Measurements from ENCODE around the gene CRTC3.
"Not testable (repeated sequence)": the region's sequence is repeated elsewhere in the genome, so short reads cannot be mapped to it uniquely, and the experiment has no call there.

CRTC3 gene

GRCh38 chr15:90609242-90610180 lies 79.8 kb downstream of the CRTC3 start:
- H3K27ac Mint-ChIP-seq = peak overlapping the region in 1 of 2 donors; percentile 55
- H3K27me3 Mint-ChIP-seq = no peaks in the 10 kb centered on the region
- H3K4me3 Mint-ChIP-seq = no peak overlapping the region

GRCh38 chr15:90610190-90610589 lies 80.5 kb downstream of the CRTC3 start:
- Mint-ChIP-seq H3K4me3 (no peak overlapping the region), H3K9me3 (no peaks in the 10 kb centered on the region), H3K27me3 (no peaks in the 10 kb centered on the region), H3K27ac (no peak overlapping the region), H3K4me1 (peaks cover 21% of the 10 kb centered on the region)
- ATAC-seq = no peak
- DNase-seq = no peak

More at GRCh38 chr15:90609242-90610180, 79.8 kb downstream of the CRTC3 start:
- DNase-seq = no peak
- ATAC-seq = no peak
- H3K9me3 Mint-ChIP-seq = no peaks in the 10 kb centered on the region
- peaks cover 21% of the 10 kb centered on the region for H3K4me1 Mint-ChIP-seq

GRCh38 chr15:90611157-90611556 lies 81.4 kb downstream of the CRTC3 start:
- Mint-ChIP-seq H3K27me3 (no peaks in the 10 kb centered on the region), H3K4me3 (no peak overlapping the region), H3K9me3 (no peaks in the 10 kb centered on the region), H3K4me1 (peaks cover 21% of the 10 kb centered on the region), H3K27ac (peak overlapping the region; percentile 55 to 64)
- ATAC-seq = no peak
- DNase-seq = no peak

GRCh38 chr15:90617171-90617570 lies 87.4 kb downstream of the CRTC3 start:
- H3K9me3 Mint-ChIP-seq = no peaks in the 10 kb centered on the region
- H3K27me3 Mint-ChIP-seq = no peaks in the 10 kb centered on the region
- H3K27ac Mint-ChIP-seq = peak overlapping the region in 1 of 2 donors; percentile 70
- no peak overlapping the region for H3K4me3 Mint-ChIP-seq
- DNase-seq (no peak), ATAC-seq (peak; percentile 69)
- H3K4me1 Mint-ChIP-seq = peaks cover 39% of the 10 kb centered on the region

GRCh38 chr15:90617668-90618097 lies 88.0 kb downstream of the CRTC3 start:
- H3K27ac Mint-ChIP-seq = no peak overlapping the region
- H3K4me1 Mint-ChIP-seq = peaks cover 39% of the 10 kb centered on the region
- ATAC-seq = no peak
- no peaks in the 10 kb centered on the region for H3K27me3 Mint-ChIP-seq
- H3K4me3 Mint-ChIP-seq = no peak overlapping the region
- DNase-seq = no peak
- no peaks in the 10 kb centered on the region for H3K9me3 Mint-ChIP-seq

- no peak overlapping the region for H3K27ac Mint-ChIP-seq
- ATAC-seq (no peak), DNase-seq (no peak)
- peaks cover 33% of the 10 kb centered on the region for H3K4me1 Mint-ChIP-seq
- H3K9me3 Mint-ChIP-seq = no peaks in the 10 kb centered on the region
- no peaks in the 10 kb centered on the region for H3K27me3 Mint-ChIP-seq
- H3K4me3 Mint-ChIP-seq = no peak overlapping the region
Observed at GRCh38 chr15:90618330-90619125, 88.8 kb downstream of the CRTC3 start.

GRCh38 chr15:90619468-90619867 lies 89.7 kb downstream of the CRTC3 start:
- no peaks in the 10 kb centered on the region for H3K9me3 Mint-ChIP-seq
- H3K4me1 Mint-ChIP-seq = peaks cover 24% of the 10 kb centered on the region
- ATAC-seq = no peak
- H3K4me3 Mint-ChIP-seq = no peak overlapping the region
- DNase-seq = no peak
- H3K27me3 Mint-ChIP-seq = no peaks in the 10 kb centered on the region
- H3K27ac Mint-ChIP-seq = no peak overlapping the region

GRCh38 chr15:90619939-90620338 lies 90.2 kb downstream of the CRTC3 start:
- H3K27ac Mint-ChIP-seq = peak overlapping the region; percentile 55 to 70
- H3K4me1 Mint-ChIP-seq = peaks cover 22% of the 10 kb centered on the region
- DNase-seq = no peak
- peak overlapping the region; percentile 44 to 49 for H3K4me3 Mint-ChIP-seq
- no peaks in the 10 kb centered on the region for H3K9me3 Mint-ChIP-seq
- ATAC-seq = no peak
- no peaks in the 10 kb centered on the region for H3K27me3 Mint-ChIP-seq

- Mint-ChIP-seq H3K27ac (no peak overlapping the region), H3K9me3 (no peaks in the 10 kb centered on the region), H3K27me3 (no peaks in the 10 kb centered on the region), H3K4me3 (peak overlapping the region in 1 of 2 donors; percentile 27), H3K4me1 (peaks cover 22% of the 10 kb centered on the region)
- ATAC-seq = no peak
- DNase-seq = no peak
Observed at GRCh38 chr15:90620379-90621067, 90.8 kb downstream of the CRTC3 start.

GRCh38 chr15:90623854-90624253 lies 94.1 kb downstream of the CRTC3 start:
- DNase-seq = no peak
- Mint-ChIP-seq H3K27me3 (no peaks in the 10 kb centered on the region), H3K4me3 (no peak overlapping the region), H3K9me3 (no peaks in the 10 kb centered on the region), H3K4me1 (peaks cover 13% of the 10 kb centered on the region), H3K27ac (no peak overlapping the region)
- ATAC-seq = no peak

- no peak for ATAC-seq
- DNase-seq = no peak
- H3K27ac Mint-ChIP-seq = no peak overlapping the region
- peaks cover 13% of the 10 kb centered on the region for H3K4me1 Mint-ChIP-seq
- H3K27me3 Mint-ChIP-seq = no peaks in the 10 kb centered on the region
- no peaks in the 10 kb centered on the region for H3K9me3 Mint-ChIP-seq
- no peak overlapping the region for H3K4me3 Mint-ChIP-seq
Observed at GRCh38 chr15:90624278-90624981, 94.7 kb downstream of the CRTC3 start.

- Mint-ChIP-seq H3K4me3 (no peak overlapping the region), H3K27ac (no peak overlapping the region), H3K27me3 (no peaks in the 10 kb centered on the region), H3K4me1 (peaks cover 8% of the 10 kb centered on the region), H3K9me3 (no peaks in the 10 kb centered on the region)
- ATAC-seq = no peak
- no peak for DNase-seq
Observed at GRCh38 chr15:90625037-90625436, 95.3 kb downstream of the CRTC3 start.

- peaks cover 10% of the 10 kb centered on the region for H3K4me1 Mint-ChIP-seq
Observed at GRCh38 chr15:90629217-90629616, 99.5 kb downstream of the CRTC3 start.

GRCh38 chr15:90633360-90633759 lies 103.6 kb downstream of the CRTC3 start:
- H3K27me3 Mint-ChIP-seq = no peaks in the 10 kb centered on the region
- H3K27ac Mint-ChIP-seq = no peak overlapping the region
- DNase-seq (no peak), ATAC-seq (no peak)
- peak overlapping the region in 1 of 2 donors; percentile 8 for H3K4me3 Mint-ChIP-seq
- H3K9me3 Mint-ChIP-seq = no peaks in the 10 kb centered on the region
- H3K4me1 Mint-ChIP-seq = peaks cover 10% of the 10 kb centered on the region

More at GRCh38 chr15:90629217-90629616, 99.5 kb downstream of the CRTC3 start:
- ATAC-seq (no peak), DNase-seq (no peak)
- no peaks in the 10 kb centered on the region for H3K9me3 Mint-ChIP-seq
- H3K4me3 Mint-ChIP-seq = no peak overlapping the region
- H3K27ac Mint-ChIP-seq = peak overlapping the region; percentile 21 to 65
- H3K27me3 Mint-ChIP-seq = no peaks in the 10 kb centered on the region

GRCh38 chr15:90636993-90637392 lies 107.3 kb downstream of the CRTC3 start:
- not testable (repeated sequence) for DNase-seq, H3K27me3 Mint-ChIP-seq, ATAC-seq, H3K4me3 Mint-ChIP-seq, H3K27ac Mint-ChIP-seq, H3K9me3 Mint-ChIP-seq
- peaks cover 10% of the 10 kb centered on the region for H3K4me1 Mint-ChIP-seq
